ENCODE results near the gene SNAPC5. TPM values are rescaled to one million over a fixed set of nuclear protein-coding genes. Genes with fewer than 3 reads are reported as not detected.
A peak's percentile ranks its signal among the peaks of the same experiment; 100 is the strongest.

Gene SNAPC5
- total and polyA plus RNA-seq, 2 of the 13 experiments (the other 11 are each of a cell fraction or from before 2014, with no cell fraction given), result 14.8 to 36.2 TPM

DNA sequence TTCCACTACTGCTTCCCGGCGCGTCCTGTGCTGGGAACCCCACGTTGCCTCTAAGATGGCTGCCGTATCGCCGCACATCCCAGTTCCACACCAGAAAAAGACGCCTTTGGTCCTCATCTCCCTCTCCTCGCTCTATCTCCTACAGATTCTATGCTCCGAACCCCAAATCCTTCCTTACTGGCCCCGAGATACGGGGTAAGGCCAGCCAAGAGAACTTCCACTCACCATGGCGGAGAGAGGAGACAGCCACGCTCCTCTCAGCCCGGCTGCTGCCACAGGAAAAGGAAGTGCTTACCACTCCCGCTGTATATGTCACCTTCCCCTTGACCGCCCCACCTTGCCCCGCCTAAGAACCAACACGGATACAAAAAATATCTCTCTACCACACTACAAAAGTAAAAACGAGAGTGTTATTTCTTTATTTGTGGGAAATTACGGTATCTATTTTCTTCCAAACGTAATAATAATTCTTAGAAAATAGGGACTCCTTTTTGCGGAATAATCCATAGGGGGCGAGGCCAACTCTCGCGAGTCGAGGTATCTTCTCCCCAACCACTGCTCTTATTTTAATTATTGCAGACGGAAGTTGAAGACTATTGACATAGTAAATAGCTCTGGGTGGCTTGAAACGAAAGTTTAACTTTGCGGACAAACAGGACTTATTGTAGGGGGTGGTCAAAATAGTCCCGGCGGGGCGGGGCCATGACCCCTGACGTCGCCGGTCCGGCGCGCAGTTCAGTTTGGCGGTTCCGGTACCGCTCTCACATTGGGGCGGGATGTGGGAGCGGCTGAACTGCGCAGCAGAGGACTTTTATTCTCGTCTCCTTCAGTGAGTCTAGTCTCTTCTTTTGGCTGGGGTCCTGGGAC is 7.2 kb upstream of the SNAPC5 start, which contains the start of the genes RPL4 and ZWILCH:
TSS of gene RPL4 (minus strand) at position 293 of the 867 bp plus-strand sequence. CDS start at position 228, 65 bp downstream.
TSS of gene ZWILCH (plus strand) at position 764 of the 867 bp plus-strand sequence. CDS start at position 777, 13 bp downstream.
- under 1% methylated on average over 37 of the region's 46 CpGs for WGBS (ENCODE audit: low lambda C conversion rate)
- intact Hi-C loops (cut with micrococcal nuclease; ENCODE audit: unreplicated experiment), result loop anchor here (5.0 kb wide), 1 partner anchor 63 kb away; the partner anchor contains the start of gene LCTL
- FAIRE-seq, result no peak
- no peak; the same call in 1 of the 2 replicates for TF ChIP-seq NFYC (CRISPR knock-in tag; IDR thresholded peaks at IDR 0.05)
- no peak for TF ChIP-seq GPBP1L1 (CRISPR knock-in tag; IDR thresholded peaks at IDR 0.05)
- TF ChIP-seq TBX2 (CRISPR knock-in tag; IDR thresholded peaks at IDR 0.05; ENCODE audit: borderline replicate concordance), result peak; percentile 33; the same call in 1 of the 2 replicates
- 0 out of 2 replicates have a peak, but pooled peaks have one; percentile 57 for TF ChIP-seq ZNF83 (CRISPR knock-in tag; IDR thresholded peaks at IDR 0.05; ENCODE audit: borderline replicate concordance)
- no peak for TF ChIP-seq CENPT (CRISPR knock-in tag; IDR thresholded peaks at IDR 0.05; ENCODE audit: low read depth)
- TF ChIP-seq E2F2 (CRISPR knock-in tag; IDR thresholded peaks at IDR 0.05; ENCODE audit: borderline replicate concordance), result no peak
- no peak for TF ChIP-seq KLF13 (CRISPR knock-in tag; IDR thresholded peaks at IDR 0.05)
- TF ChIP-seq, protein P1, sequence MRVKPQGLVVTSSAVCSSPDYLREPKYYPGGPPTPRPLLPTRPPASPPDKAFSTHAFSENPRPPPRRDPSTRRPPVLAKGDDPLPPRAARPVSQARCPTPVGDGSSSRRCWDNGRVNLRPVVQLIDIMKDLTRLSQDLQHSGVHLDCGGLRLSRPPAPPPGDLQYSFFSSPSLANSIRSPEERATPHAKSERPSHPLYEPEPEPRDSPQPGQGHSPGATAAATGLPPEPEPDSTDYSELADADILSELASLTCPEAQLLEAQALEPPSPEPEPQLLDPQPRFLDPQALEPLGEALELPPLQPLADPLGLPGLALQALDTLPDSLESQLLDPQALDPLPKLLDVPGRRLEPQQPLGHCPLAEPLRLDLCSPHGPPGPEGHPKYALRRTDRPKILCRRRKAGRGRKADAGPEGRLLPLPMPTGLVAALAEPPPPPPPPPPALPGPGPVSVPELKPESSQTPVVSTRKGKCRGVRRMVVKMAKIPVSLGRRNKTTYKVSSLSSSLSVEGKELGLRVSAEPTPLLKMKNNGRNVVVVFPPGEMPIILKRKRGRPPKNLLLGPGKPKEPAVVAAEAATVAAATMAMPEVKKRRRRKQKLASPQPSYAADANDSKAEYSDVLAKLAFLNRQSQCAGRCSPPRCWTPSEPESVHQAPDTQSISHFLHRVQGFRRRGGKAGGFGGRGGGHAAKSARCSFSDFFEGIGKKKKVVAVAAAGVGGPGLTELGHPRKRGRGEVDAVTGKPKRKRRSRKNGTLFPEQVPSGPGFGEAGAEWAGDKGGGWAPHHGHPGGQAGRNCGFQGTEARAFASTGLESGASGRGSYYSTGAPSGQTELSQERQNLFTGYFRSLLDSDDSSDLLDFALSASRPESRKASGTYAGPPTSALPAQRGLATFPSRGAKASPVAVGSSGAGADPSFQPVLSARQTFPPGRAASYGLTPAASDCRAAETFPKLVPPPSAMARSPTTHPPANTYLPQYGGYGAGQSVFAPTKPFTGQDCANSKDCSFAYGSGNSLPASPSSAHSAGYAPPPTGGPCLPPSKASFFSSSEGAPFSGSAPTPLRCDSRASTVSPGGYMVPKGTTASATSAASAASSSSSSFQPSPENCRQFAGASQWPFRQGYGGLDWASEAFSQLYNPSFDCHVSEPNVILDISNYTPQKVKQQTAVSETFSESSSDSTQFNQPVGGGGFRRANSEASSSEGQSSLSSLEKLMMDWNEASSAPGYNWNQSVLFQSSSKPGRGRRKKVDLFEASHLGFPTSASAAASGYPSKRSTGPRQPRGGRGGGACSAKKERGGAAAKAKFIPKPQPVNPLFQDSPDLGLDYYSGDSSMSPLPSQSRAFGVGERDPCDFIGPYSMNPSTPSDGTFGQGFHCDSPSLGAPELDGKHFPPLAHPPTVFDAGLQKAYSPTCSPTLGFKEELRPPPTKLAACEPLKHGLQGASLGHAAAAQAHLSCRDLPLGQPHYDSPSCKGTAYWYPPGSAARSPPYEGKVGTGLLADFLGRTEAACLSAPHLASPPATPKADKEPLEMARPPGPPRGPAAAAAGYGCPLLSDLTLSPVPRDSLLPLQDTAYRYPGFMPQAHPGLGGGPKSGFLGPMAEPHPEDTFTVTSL (CRISPR knock-in tag; IDR thresholded peaks at IDR 0.05; ENCODE audit: borderline replicate concordance), result peak; percentile 64; the same call in 1 of the 2 replicates
- no peak for TF ChIP-seq NONO (IDR thresholded peaks at IDR 0.05)
- peak; percentile 68 for TF ChIP-seq NONO (CRISPR knock-in tag; conservative IDR thresholded peaks at IDR 0.05)

More for the DNA sequence above, 7.2 kb upstream of the SNAPC5 start, which contains the start of the genes RPL4 and ZWILCH:
- Histone ChIP-seq H3K27ac (ENCODE audit: extremely low read length, insufficient read depth, low read length) (peak within 1 kb of the TSS; percentile 89), H3K9ac (ENCODE audit: insufficient read depth, low read depth, low read length) (peak within 1 kb of the TSS; percentile 96), H4K20me1 (ENCODE audit: insufficient read depth, low read length) (peaks cover 31% of the 10 kb centered on the region), H3K27me3 (ENCODE audit: control insufficient read depth in 1 of 2, insufficient read depth in 2 of 2, low read length in 2 of 2) (peaks cover 0 to 5% of the 10 kb centered on the region in 2 experiments; a peak in 1 of 5 replicates), H3K4me3 (replicated peaks in 1 of 3; ENCODE audit: insufficient read depth in 1 of 3, low read depth in 2 of 3, low read length in 3 of 3) (peak within 1 kb of the TSS; percentile 69 to 100 (median 88)), H2AFZ (ENCODE audit: low read length) (peak within 1 kb of the TSS; percentile 75), H3K4me1 (ENCODE audit: insufficient read depth, low read length) (peaks cover 50% of the 10 kb centered on the region), H3K4me2 (ENCODE audit: low read depth, low read length) (peak within 1 kb of the TSS; percentile 93), H3K36me3 (replicated peaks in 1 of 2; ENCODE audit: control insufficient read depth in 1 of 2, insufficient read depth in 2 of 2, low read length in 2 of 2) (peaks cover 6 to 34% of the 10 kb centered on the region in 2 experiments; a peak in 4 of 5 replicates), H3K9me3 (ENCODE audit: low read length) (no peaks in the 10 kb centered on the region), H3K79me2 (ENCODE audit: insufficient read depth, low read length) (peaks cover 55% of the 10 kb centered on the region)
- ATAC-seq (peak; percentile 90), DNase-seq (ENCODE audit: low spot score) (peak; percentile 97)
- CTCF ChIA-PET (ENCODE audit: low intra/inter-chr PET ratio, low total read pairs), result no interaction called here
- in situ Hi-C loops (cut with HindIII; ENCODE audit: extremely low pct_ligation_motif_present, low pct_unique_long_range_greater_than_20kb), result no loop called here
- POLR2A ChIA-PET, result interaction anchor here (0.6 to 1.4 kb wide), 22 partner anchors 8 to 1802 kb away, joined by 3 to 13 read pairs (median 4); partner anchors contain the start of genes LCTL, MAP2K1, RAB11A and SNAPC5
- no TSS peak for BruUV-seq (replicated peaks)

Measured in HepG2 (cell line).